NK-92 treated with Interleukin-12 subunit alpha and Interleukin-12 subunit beta, amount 100 ng/mL, for 24 hours (cell line): Measurements from ENCODE around the gene ST8SIA3.

Experiments
- DNase-seq: peaks from one replicate; lab custom pipeline; 2025; lab: John Stamatoyannopoulos, UW

ST8SIA3 gene, protein sequence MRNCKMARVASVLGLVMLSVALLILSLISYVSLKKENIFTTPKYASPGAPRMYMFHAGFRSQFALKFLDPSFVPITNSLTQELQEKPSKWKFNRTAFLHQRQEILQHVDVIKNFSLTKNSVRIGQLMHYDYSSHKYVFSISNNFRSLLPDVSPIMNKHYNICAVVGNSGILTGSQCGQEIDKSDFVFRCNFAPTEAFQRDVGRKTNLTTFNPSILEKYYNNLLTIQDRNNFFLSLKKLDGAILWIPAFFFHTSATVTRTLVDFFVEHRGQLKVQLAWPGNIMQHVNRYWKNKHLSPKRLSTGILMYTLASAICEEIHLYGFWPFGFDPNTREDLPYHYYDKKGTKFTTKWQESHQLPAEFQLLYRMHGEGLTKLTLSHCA

DNA sequence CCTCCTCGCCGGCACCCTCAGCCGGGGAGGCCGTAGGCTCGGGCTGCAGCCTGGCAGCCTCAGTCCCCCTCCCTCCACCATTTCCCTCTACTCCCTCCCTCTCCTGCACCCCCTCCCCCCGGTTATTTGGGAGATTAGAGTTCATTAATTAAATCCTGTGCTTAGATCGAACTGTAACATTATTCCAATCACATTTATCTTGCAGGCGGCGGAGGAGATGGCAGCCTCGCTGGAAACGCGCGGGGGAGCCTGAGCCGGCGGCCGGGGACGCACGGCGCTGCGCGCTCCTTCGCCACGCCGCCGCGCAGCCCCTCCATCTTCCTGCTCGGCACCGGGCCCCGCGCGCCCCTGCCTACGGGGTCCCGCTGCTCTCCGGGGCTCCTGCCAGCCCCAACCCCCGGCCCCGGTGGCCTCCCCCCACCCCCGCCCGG lies at the start of gene ST8SIA3:
ST8SIA3 (plus strand) TSS at position 287 of the 431 bp plus-strand sequence. CDS start 290 bp downstream, outside the sequence.
- no peak for DNase-seq

DNA sequence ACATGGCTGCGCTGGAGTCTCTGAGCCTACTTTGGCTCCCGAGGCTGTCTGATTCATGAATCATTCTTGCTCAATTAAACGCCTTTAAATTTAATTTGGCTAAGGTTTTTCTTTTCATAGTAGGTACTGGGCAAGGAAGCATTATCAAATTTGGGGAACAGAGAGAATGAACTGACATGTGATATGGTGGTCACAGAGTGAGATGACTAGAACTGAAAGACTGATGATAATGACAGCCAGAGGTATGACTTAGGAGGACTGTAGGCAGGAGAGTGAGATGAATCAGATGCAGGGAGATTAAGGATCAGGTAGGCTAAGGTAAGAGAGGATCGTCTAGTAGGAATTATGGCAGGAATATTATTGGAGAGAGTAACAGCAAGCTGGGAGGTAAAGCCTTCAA lies 40.9 kb upstream of the ST8SIA3 start:
- DNase-seq = no peak

DNA sequence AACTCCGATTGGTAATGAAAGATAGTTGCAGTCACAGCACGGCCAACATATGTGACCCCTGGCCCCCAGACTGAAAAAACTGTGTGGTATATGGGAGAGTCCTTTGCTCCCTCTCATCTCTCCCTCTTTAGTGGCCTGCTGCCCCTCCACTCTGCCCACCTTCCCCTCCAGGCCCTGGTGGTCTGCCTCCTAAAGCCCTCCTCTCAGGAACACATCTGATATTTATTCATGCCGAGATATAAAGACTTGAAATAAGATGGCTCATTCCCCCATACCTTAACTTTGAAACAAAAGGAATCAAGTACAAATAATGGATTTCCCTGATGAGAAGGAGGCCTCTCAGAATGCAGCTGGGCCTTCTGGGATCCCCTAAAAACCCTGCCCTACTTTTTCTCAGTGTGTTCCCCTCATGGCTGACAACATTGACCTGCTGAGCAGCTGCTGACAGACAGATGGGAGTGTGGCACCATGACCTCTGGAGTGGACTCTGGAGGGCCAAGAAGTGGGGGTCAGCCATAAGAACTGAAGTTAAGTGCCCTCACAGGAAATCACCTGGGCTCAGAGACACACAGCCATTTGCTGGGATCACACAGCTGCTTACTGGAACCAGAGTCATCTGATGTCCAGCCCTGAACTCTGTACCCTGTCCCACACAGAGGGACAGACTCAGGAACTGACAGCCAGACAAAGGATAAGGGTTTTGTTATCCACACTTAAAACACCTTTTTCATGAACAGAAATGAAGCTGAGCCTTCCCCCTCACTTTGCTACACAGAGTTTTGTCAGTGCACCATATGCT lies 39.8 kb upstream of the ST8SIA3 start:
- DNase-seq = no peak

- DNase-seq = no peak
Observed at GRCh38 chr18:57320603-57321002, 31.8 kb upstream of the ST8SIA3 start.

GRCh38 chr18:57325491-57326166 lies 26.7 kb upstream of the ST8SIA3 start:
- DNase-seq = no peak

GRCh38 chr18:57326718-57327323 lies 25.5 kb upstream of the ST8SIA3 start:
- DNase-seq = no peak

DNA sequence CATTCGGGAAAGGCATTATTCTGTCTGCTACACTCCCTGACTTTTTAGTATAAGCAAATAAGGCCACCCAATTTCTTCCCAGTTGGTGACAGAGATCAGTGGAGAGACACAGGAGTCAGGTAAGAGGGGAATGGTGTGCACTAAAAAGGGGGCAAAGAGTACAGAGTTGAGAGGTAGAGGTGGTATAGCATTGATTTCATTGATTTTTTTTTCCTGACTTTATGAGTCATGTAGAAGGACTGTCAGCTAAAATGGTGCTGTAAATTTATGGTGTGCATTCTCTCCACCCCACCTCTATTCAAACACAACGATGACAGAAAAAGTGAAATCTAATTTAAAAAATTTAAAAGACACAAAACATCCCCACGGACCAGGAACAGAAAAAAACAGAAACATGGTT lies 23.7 kb upstream of the ST8SIA3 start:
- no peak for DNase-seq

DNA sequence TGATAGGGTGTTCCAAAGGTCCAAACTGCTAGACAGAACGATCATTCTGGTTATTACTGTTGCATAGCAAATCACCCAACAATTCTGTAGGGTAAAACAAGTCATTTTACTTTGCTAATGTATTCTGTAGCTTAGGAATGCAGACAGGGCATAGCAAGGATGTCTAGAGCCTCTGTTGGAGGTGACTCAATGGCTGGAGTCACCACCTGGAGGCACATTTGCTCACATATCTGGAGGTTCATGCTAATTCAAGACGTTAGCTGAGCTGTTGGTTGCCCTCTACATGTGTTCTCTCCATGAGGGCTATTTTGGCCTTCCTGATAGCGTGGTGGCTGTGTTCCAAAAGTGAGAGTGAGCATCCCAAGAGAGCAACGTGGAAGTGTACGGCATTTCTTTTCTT lies 22.5 kb upstream of the ST8SIA3 start:
- no peak for DNase-seq

- DNase-seq = no peak
Observed at GRCh38 chr18:57331718-57332117, 20.6 kb upstream of the ST8SIA3 start.

DNA sequence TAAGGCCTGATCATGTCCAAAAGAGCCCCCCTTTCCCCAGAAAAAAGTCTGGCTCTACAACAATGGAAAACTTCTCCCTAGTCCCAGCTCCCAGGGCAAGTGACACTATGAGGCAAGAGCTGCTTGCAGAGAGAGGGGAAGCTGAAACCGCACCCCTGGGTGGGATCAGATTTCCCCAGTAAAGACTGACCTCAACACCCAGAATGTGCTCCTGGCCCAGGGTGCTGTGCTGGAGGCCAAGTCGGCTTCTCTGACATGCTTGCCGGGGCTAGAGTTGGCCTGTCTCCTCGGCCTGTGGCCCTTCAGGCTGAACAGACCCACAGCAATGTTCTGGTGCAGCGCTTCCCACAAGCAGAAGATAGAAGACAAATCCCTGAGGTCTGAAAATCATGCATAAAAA lies 18.4 kb upstream of the ST8SIA3 start:
- DNase-seq = no peak

- DNase-seq = no peak
Observed at GRCh38 chr18:57334383-57334782, 18.0 kb upstream of the ST8SIA3 start.

DNA sequence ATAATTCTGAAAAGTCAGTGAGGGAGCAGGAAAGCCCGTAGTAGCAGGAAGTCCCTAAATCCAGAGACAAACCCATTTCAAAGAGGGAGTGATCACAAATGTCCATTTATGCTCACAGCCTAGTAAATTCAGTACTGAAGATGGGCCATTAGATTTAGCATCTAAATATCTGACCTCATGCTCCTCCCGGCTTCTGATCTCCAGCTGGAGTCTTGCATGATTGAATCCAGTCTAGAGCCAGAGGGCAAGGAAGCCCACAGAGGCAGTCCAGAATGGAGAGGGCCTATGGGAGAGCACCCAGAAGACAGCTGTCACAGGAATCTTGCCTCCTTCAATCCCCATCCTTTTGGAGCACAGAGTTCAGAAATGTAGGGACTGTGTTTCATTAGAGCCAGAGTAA lies 16.0 kb upstream of the ST8SIA3 start:
- DNase-seq = no peak

DNA sequence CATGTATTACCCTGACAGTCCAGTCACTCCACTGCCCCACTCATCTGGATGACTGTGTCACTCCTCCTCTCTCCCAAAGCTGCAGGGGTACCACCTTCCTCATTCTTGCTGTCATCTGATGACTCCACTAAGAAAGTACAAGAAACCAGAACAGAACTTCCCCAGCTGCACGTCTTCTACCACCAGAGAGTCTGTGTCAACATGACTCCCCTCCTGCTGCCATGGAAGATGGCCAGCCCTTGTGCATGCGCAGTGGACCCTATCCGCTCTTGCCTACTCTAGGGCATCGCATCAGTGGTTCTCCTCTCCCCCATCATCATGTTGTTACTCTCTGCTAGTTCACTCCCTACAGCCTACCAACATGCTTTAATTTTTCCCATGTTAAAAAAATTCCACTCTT lies 14.5 kb upstream of the ST8SIA3 start:
- DNase-seq = no peak

DNA sequence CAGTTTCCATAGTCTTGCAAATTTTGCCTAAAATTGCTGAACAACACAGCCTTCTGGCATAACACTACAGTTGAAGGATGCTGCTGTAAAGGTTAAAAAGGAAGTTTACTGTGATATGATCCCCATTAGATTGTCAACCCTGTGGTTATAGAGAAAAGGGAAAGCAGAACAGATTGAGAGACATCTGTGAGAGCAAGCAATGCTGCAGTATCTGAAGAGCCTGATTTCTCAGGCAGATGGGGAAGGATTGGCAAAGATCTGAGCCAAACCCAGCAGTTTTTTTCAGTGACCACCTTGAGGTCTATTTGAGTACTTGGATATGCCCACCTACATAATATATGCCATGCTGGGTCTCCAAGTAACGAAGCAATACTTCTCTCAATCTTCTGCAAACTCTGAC lies 8.5 kb upstream of the ST8SIA3 start:
- DNase-seq = no peak

DNA sequence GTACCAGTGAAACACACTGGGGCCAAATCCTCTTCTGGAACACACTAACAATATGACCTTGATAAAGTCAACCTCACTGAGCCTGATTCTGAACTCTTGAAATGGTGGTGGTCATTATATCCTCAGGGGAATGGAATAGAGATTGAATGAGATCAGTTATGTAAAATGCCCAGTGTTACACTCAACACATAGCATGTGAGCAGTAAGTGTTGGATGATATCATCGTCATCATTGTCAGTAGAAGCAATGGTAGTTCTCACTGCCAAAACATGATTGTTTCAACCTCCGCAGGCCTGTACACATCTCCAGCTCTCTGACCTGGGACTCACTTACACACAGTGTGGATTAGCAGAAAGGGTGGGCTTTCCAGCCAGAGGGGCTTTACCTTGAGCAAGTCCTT lies 5.5 kb upstream of the ST8SIA3 start:
- DNase-seq = no peak

DNA sequence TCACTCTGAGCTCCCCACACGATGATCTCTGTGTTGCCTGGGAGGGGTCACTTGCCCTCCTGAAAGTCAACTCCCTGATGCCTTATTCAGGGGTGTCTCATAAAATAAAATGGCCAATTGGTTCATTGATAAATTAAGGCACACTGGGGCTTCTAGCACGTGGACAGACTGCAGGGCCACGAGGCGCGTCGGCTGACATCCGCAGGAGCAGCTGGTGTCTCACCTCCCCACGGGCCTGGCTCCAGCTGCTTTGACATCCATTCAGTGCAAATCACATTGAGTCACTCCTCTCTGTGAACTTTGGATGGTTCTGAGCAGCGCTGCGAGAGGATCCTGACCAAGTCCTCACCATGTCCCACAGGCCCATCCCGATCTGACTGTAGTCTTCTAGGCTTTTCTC lies 4.6 kb upstream of the ST8SIA3 start:
- no peak for DNase-seq

DNA sequence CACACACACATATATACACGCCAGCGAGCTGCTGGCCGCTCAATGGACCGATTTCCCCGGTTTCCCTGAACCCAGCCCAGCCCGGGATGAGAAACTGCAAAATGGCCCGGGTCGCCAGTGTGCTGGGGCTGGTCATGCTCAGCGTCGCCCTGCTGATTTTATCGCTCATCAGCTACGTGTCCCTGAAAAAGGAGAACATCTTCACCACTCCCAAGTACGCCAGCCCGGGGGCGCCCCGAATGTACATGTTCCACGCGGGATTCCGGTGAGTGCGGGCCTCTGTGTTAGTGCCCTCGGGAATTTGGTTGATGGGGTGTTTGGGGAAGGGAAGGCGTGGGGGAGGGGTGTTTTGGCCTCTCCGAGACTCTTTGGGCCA lies 392 bp downstream of the ST8SIA3 start:
- DNase-seq = no peak

- no peak for DNase-seq
Observed at GRCh38 chr18:57353137-57353939, 981 bp downstream of the ST8SIA3 start.

DNA sequence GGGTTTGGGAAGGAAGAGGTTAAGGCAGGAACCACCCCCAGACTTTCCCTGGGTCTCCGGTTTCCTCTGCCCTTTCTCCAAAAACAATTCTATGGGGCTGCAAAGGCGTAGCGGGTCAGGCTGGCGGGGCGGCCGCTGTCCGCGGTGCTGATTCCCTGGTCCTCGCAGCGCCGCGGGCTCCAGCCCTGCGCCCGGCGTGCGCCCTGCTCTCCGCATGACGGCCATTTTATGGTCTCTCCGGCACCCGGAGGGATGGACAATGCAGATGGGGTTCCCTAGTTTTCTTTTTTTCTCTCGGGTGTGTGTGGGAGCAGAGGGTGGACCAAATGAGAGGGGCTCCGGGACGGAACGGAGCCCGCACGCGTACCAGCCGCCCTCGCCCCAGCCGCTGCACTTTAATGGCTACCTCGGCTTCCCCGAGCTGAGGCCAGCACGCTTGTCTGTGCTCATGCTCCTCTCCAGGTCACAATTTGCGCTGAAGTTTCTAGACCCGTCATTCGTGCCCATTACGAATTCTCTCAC lies 1.6 kb downstream of the ST8SIA3 start:
- DNase-seq = no peak

DNA sequence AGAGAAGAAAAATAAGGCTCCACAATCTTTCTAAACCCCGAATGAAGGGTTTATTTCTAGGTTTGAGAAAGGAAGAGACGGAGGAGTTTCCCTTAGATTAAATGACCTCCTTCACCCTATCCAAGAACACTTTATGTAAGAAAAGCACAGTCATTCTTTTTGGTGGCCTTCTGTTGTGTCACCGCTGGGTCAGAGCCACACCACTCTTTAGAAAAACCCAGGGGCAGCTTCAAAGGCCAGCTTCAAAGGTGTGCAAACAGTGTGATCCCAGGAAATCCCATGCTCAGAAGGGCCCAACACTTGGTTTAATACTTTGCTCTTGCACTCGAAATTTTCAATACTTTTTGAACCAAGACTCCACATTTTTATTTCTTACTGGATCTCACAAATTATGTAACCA lies 7.1 kb downstream of the ST8SIA3 start:
- DNase-seq = no peak

DNA sequence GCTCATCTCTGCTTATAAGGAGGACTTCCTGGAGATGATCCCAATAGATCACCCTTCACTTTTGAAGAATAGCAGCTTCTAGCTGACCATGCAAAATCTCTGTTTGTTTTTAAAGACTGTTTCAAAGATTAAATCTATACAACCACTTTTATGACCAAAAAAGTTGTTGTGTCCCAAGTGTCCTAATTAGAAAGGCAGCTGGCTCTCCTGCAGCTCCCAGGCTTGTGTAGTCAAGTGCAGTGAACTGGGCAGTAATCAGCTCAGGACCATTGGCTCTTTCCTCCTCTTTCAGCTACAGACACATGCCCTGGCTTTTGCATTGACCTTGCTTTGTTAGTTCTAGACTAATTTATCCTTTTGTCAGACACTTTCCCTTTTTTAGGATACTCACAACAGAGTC lies 10.4 kb downstream of the ST8SIA3 start:
- no peak for DNase-seq
